GM13977 (cell line): ENCODE measurements around the gene NFIA.

Experiments
- DNase-seq: peaks from one replicate; pipeline ENCODE4 v3.0.0; 2012; ENCODE audit warnings: low spot score
- CTCF ChIP-seq: IDR thresholded peaks from 2 replicates; pipeline ENCODE4 v1.5.1; 2012; ENCODE audit warnings: mild to moderate bottlenecking, control low read depth; ENCODE audit not compliant: insufficient read depth; ENCODE audit errors: extremely low read depth, missing control alignments
- in situ Hi-C: fragments of 300-500 bp; cut with MboI; formaldehyde crosslinking; loops from one replicate; pipeline ENCODE4 v1.12.0; 2022; ENCODE audit warnings: low sequenced_read_pairs, low pct_unique_long_range_greater_than_20kb, mixed read lengths, inconsistent platforms; ENCODE audit not compliant: unreplicated experiment

Gene NFIA

GRCh38 chr1:61439234-61439633 lies 356.9 kb downstream of the NFIA start:
- DNase-seq, result no peak
- in situ Hi-C loops, result no loop called here
- no peak for TF ChIP-seq CTCF

DNA sequence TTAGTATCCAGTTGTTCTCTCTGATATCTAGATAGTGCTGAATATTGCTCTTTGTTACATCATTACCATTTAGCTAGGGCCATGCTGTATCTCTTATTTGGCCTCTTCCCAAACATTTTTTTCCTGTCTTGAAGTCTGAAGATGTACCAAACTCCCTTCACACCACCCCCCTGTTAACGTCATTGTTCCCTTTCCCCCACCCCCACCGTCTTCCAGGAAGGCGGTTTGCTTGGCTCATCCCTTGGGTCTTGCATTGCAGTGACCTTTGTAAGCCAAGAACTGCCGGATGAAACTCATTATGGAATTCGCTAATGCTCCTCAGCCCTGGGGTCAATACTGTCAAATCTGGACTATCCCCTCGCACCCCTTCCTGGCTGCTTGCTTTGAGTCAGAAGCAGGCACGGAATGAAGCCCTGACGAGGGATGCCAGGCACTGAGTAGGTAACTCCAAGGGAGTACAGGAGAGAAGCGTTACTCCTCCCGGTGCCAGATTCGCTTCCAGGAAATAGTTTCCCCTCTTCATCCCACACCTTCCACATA lies 359.4 kb downstream of the NFIA start:
- no peak for TF ChIP-seq CTCF
- in situ Hi-C loops, result no loop called here
- DNase-seq, result no peak

- TF ChIP-seq CTCF, result no peak
- no peak for DNase-seq
- in situ Hi-C loops, result no loop called here
Measured at GRCh38 chr1:61442544-61442943, 360.2 kb downstream of the NFIA start.

DNA sequence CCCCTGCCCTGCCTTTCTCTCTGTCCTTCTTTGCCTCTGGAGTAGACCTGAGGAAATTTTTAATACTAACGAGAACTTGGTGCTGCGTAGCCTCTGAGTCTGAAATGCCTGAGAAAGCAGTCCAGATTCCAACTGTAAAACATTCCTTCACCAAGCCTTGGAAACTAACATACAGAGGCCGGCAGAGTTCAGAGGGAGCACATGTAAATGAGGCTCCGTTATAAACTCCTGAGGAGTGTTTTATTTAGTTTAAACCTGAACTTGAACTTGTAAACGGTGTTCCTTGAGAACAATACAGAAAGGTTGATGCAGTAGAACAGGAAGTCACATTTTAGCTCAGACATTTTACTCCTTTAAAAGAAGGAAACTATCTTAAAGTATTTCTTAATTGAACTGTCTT lies 361.9 kb downstream of the NFIA start:
- TF ChIP-seq CTCF, result no peak
- in situ Hi-C loops, result no loop called here
- DNase-seq, result no peak

DNA sequence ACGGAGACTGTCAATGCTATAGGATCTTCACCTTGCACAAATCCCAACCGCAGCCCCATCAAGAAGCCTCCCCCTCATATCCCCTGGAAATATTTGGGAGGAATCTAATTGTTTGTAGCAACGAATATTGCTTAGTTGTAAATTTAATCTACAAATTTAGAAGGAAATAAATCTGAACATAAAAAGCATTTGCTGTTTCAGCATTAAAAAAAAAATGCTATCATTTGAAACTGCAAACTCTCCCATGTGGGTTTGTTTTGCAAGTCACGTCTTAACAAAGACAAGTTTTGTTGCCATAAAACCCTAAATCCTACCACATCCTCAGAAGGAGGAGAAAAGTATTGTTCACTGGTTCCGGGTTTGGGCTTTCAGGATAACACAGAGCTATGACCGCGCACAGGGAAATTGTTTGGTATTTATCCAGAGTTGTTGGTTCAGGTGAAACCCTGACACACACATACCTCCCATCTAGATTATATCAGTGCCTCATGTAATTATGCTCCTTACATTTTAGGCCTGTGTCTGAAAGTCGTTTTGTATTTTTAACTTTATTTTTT lies 363.0 kb downstream of the NFIA start:
- no peak for TF ChIP-seq CTCF
- DNase-seq, result no peak
- in situ Hi-C loops, result no loop called here

- no peak for TF ChIP-seq CTCF
- in situ Hi-C loops, result no loop called here
- DNase-seq, result no peak
Measured at GRCh38 chr1:61446531-61446991, 364.2 kb downstream of the NFIA start.
